ENCODE measurements around the gene AGAP2.

AGAP2 gene

DNA sequence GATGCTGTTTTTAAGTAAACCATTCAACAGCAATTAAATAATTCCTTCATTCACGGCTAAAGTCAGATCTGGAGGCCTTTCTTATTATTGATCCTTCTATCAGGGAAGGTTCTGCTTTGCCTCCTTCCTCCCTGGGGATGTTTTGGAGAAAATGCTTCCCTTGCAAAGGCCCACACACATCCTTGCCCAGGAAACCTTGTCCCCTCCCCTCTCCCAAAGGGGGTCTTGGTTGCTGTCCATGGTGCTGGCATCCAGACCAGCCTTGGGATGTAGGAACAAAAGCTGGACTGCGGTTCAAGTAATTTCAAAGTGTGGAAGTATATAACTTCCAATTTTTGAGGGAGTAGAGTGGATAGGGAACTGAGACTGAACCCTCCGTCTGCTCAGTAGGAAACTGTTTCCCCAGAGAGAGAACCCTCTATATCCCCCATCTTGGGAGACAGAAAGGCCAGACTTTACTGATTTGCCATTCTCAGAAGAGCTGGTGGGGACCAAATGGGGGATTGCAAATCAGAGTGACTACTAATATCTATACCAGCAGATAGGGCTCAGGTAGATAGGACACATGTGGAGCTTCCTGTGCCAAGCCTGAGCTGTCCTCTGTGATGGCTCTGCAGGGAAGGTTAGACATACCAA is 21.9 kb upstream of the AGAP2 start:
- H3K4me3 ChIP-seq (ENCODE audit: extremely low read depth, insufficient read depth, low read length, poor library complexity, severe bottlenecking) = no peak overlapping the region
- H3K4me1 ChIP-seq (ENCODE audit: control insufficient read depth, insufficient read depth, low read length, poor library complexity, severe bottlenecking) = peaks cover 3% of the 10 kb centered on the region
- no peaks in the 10 kb centered on the region for H3K9me3 ChIP-seq (ENCODE audit: control insufficient read depth, low read length)
- WGBS, 2 experiments (ENCODE audit: insufficient coverage in 2 of 2) = 92% methylated on average over 1 of the region's 3 CpGs; no CpG with 5 or more reads in 1 of the 2 experiments
- H3K27ac ChIP-seq (ENCODE audit: low read depth, low read length, severe bottlenecking) = no peak overlapping the region
- no peaks in the 10 kb centered on the region for H3K36me3 ChIP-seq (ENCODE audit: control insufficient read depth, insufficient read depth, low read length)

- H3K4me3 ChIP-seq (ENCODE audit: extremely low read depth, insufficient read depth, low read length, poor library complexity, severe bottlenecking) = no peak overlapping the region
- no peak overlapping the region for H3K27ac ChIP-seq (ENCODE audit: low read depth, low read length, severe bottlenecking)
- peaks cover 3% of the 10 kb centered on the region for H3K4me1 ChIP-seq (ENCODE audit: control insufficient read depth, insufficient read depth, low read length, poor library complexity, severe bottlenecking)
- H3K36me3 ChIP-seq (ENCODE audit: control insufficient read depth, insufficient read depth, low read length) = no peaks in the 10 kb centered on the region
- H3K9me3 ChIP-seq (ENCODE audit: control insufficient read depth, low read length) = no peaks in the 10 kb centered on the region
- WGBS, 2 experiments (ENCODE audit: insufficient coverage in 2 of 2) = 31 to 36% methylated on average over 2 to 3 of the region's 3 CpGs
Observed at GRCh38 chr12:57759360-57759980, 20.9 kb upstream of the AGAP2 start.

- Histone ChIP-seq H3K27ac (ENCODE audit: low read depth, low read length, severe bottlenecking) (no peak overlapping the region), H3K36me3 (ENCODE audit: control insufficient read depth, insufficient read depth, low read length) (no peaks in the 10 kb centered on the region), H3K4me3 (ENCODE audit: extremely low read depth, insufficient read depth, low read length, poor library complexity, severe bottlenecking) (no peak overlapping the region), H3K9me3 (ENCODE audit: control insufficient read depth, low read length) (no peaks in the 10 kb centered on the region), H3K4me1 (ENCODE audit: control insufficient read depth, insufficient read depth, low read length, poor library complexity, severe bottlenecking) (peaks cover 8% of the 10 kb centered on the region)
- 86 to 91% methylated on average over 17 to 19 of the region's 25 CpGs for WGBS, 2 experiments (ENCODE audit: insufficient coverage in 2 of 2)
Observed at GRCh38 chr12:57758552-57759359, 20.2 kb upstream of the AGAP2 start.

- Histone ChIP-seq H3K4me1 (ENCODE audit: control insufficient read depth, insufficient read depth, low read length, poor library complexity, severe bottlenecking) (peaks cover 8% of the 10 kb centered on the region), H3K9me3 (ENCODE audit: control insufficient read depth, low read length) (no peaks in the 10 kb centered on the region), H3K27ac (ENCODE audit: low read depth, low read length, severe bottlenecking) (no peak overlapping the region), H3K4me3 (ENCODE audit: extremely low read depth, insufficient read depth, low read length, poor library complexity, severe bottlenecking) (no peak overlapping the region), H3K36me3 (ENCODE audit: control insufficient read depth, insufficient read depth, low read length) (no peaks in the 10 kb centered on the region)
- 83 to 89% methylated on average over 3 of the region's 4 CpGs for WGBS, 2 experiments (ENCODE audit: insufficient coverage in 2 of 2)
Observed at GRCh38 chr12:57757771-57758170, 19.2 kb upstream of the AGAP2 start.

DNA sequence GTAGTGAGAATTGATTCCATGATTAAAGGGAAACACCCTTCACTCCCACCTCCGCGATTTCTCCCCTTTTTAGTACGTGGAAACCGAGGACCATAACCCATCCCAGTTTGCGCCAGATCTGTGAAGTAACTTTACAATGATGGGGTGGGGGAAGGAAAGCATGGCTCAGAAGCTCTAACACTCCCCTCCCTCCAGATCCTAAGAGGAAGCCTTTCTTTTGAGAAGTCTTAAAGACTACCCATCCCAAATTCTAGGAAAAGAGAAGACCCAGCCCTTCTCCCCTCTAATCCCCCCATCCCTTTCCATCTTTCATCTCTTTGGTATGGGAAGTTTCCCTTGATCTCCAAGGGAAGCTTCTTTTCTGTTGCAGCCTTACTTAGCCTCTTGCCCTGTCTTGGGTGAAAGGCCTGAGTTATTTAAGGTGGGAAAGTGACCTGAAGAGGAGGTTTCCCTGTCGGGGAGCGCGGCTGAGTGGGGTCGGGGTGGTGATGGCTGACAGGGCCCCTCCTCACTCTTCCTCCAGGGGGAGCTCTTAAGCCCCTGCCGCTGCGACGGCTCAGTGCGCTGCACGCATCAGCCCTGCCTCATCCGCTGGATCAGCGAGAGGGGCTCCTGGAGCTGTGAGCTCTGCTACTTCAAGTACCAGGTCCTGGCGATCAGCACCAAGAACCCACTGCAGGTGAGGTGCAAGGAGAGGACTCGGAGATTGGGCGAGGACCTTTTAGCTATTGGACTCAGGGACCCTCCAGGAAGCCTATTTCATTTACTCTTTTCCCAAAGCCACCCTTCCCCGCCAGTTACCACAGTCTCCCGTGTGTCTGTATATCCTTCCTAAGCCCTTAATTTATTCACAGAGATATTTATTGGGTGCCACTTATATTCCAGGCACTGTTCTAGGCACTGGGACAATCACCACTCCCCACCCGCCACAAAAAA is 18.1 kb upstream of the AGAP2 start:
- H3K36me3 ChIP-seq (ENCODE audit: control insufficient read depth, insufficient read depth, low read length) = no peaks in the 10 kb centered on the region
- no peaks in the 10 kb centered on the region for H3K9me3 ChIP-seq (ENCODE audit: control insufficient read depth, low read length)
- no peak overlapping the region for H3K27ac ChIP-seq (ENCODE audit: low read depth, low read length, severe bottlenecking)
- 2 to 3% methylated on average over 10 to 11 of the region's 22 CpGs for WGBS, 2 experiments (ENCODE audit: insufficient coverage in 2 of 2)
- peak overlapping the region; percentile 44 for H3K4me3 ChIP-seq (ENCODE audit: extremely low read depth, insufficient read depth, low read length, poor library complexity, severe bottlenecking)
- H3K4me1 ChIP-seq (ENCODE audit: control insufficient read depth, insufficient read depth, low read length, poor library complexity, severe bottlenecking) = peaks cover 8% of the 10 kb centered on the region

- H3K36me3 ChIP-seq (ENCODE audit: control insufficient read depth, insufficient read depth, low read length) = peaks cover 5% of the 10 kb centered on the region
- H3K4me3 ChIP-seq (ENCODE audit: extremely low read depth, insufficient read depth, low read length, poor library complexity, severe bottlenecking) = peak overlapping the region; percentile 44
- H3K9me3 ChIP-seq (ENCODE audit: control insufficient read depth, low read length) = no peaks in the 10 kb centered on the region
- H3K27ac ChIP-seq (ENCODE audit: low read depth, low read length, severe bottlenecking) = no peak overlapping the region
- H3K4me1 ChIP-seq (ENCODE audit: control insufficient read depth, insufficient read depth, low read length, poor library complexity, severe bottlenecking) = peaks cover 8% of the 10 kb centered on the region
- 0 to 1% methylated on average over 45 to 53 of the region's 76 CpGs for WGBS, 2 experiments (ENCODE audit: insufficient coverage in 2 of 2)
Observed at GRCh38 chr12:57755454-57756372, 17.2 kb upstream of the AGAP2 start.

- Histone ChIP-seq H3K36me3 (ENCODE audit: control insufficient read depth, insufficient read depth, low read length) (peaks cover 11% of the 10 kb centered on the region), H3K4me1 (ENCODE audit: control insufficient read depth, insufficient read depth, low read length, poor library complexity, severe bottlenecking) (peaks cover 8% of the 10 kb centered on the region), H3K4me3 (ENCODE audit: extremely low read depth, insufficient read depth, low read length, poor library complexity, severe bottlenecking) (peak overlapping the region; percentile 44), H3K9me3 (ENCODE audit: control insufficient read depth, low read length) (no peaks in the 10 kb centered on the region), H3K27ac (ENCODE audit: low read depth, low read length, severe bottlenecking) (no peak overlapping the region)
- 0 to 1% methylated on average over 9 to 12 of the region's 34 CpGs for WGBS, 2 experiments (ENCODE audit: insufficient coverage in 2 of 2)
Observed at GRCh38 chr12:57755194-57755453, 16.6 kb upstream of the AGAP2 start.

DNA sequence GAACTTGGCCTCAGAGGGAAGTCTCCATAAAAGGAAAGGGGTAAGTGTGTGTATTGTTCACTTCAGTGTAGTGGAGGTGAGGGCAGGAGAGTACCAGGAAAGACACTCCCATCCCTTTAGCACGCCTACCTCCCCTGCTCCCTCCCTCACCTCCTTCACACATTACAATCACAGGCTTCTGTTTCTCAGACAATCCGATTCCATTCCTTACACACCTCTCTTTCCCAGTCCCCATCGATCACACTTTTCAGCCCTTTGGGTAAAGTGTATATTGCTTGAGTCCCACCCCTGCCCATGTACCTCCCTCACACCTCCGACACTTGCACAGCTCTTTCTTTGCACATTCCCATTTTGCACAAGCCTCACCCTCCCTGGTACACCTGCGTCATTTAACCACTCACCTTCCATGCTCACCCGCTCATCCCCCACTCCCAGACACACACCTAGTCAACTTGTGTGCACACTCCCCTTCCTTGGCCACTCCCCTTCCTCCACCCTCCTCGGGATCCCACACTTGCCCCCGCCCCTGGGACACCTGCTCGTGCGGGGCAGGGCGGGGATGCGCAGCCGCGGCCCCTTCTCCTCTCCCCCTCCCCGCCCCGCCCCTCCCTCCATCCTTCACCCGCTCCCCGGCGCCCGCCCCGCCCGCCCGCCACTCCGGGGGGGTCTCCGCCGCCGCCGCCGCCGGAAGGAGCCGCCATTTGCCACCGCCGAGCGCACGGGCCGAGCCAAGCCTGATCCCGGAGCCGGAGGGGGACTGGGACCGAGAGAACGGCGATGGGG is 16.1 kb upstream of the AGAP2 start, which contains the start of gene MARCHF9:
Gene MARCHF9 (plus strand): TSS at position 693 of the 783 bp plus-strand sequence. CDS start 426 bp downstream, outside the sequence.
- H3K36me3 ChIP-seq (ENCODE audit: control insufficient read depth, insufficient read depth, low read length) = peaks cover 17% of the 10 kb centered on the region
- H3K9me3 ChIP-seq (ENCODE audit: control insufficient read depth, low read length) = no peaks in the 10 kb centered on the region
- 0 to 2% methylated on average over 18 to 21 of the region's 41 CpGs for WGBS, 2 experiments (ENCODE audit: insufficient coverage in 2 of 2)
- peak within 1 kb of the TSS; percentile 44 for H3K4me3 ChIP-seq (ENCODE audit: extremely low read depth, insufficient read depth, low read length, poor library complexity, severe bottlenecking)
- H3K27ac ChIP-seq (ENCODE audit: low read depth, low read length, severe bottlenecking) = no peak within 1 kb of the TSS
- peaks cover 8% of the 10 kb centered on the region for H3K4me1 ChIP-seq (ENCODE audit: control insufficient read depth, insufficient read depth, low read length, poor library complexity, severe bottlenecking)

DNA sequence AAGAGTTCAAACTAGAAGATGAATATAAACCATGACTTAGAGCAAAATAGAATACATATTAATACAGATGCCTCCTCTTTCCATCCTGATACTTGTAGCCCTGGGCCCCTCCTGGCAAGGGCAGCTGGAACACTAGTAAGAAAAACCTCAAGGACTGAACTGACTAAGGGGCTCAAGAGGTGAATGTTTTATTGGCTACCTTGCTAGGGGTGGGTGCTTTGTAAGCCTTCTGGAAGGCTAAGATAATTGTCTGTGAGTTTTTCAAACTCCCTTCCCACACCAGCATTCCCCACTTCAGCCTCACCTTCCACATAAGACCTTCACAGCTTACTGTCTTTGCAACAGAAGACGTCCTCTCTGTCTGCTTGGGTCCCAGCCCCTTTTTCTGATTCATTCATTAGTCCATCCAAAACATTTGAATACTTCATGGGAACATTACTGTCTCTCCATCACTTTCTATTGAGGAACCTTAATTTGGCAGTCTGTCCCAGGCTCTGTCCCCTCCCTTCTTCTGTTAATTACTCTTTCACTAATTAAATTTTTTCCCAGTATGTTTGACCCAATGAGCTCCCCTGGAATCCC is 15.3 kb upstream of the AGAP2 start:
- no peaks in the 10 kb centered on the region for H3K9me3 ChIP-seq (ENCODE audit: control insufficient read depth, low read length)
- no peak overlapping the region for H3K27ac ChIP-seq (ENCODE audit: low read depth, low read length, severe bottlenecking)
- H3K36me3 ChIP-seq (ENCODE audit: control insufficient read depth, insufficient read depth, low read length) = peaks cover 24% of the 10 kb centered on the region
- peaks cover 8% of the 10 kb centered on the region for H3K4me1 ChIP-seq (ENCODE audit: control insufficient read depth, insufficient read depth, low read length, poor library complexity, severe bottlenecking)
- no peak overlapping the region for H3K4me3 ChIP-seq (ENCODE audit: extremely low read depth, insufficient read depth, low read length, poor library complexity, severe bottlenecking)
- WGBS, 2 experiments (ENCODE audit: insufficient coverage in 2 of 2) = 26% methylated on average over 1 of the region's 1 CpG; no CpG with 5 or more reads in 1 of the 2 experiments
